Panc1 (cell line): ENCODE results near the gene CKMT1B.
"Not testable (repeated sequence)": the region's sequence is repeated elsewhere in the genome, so short reads cannot be mapped to it uniquely, and the experiment has no call there.

Experiments used
- POLR2AphosphoS5 ChIP-seq: IDR thresholded peaks from 2 replicates; pipeline ENCODE4 v1.6.1; 2012; ENCODE audit warnings: mild to moderate bottlenecking, low read depth, low read length, moderate library complexity
- SIN3A ChIP-seq: IDR thresholded peaks from 2 replicates; pipeline ENCODE4 v1.6.1; 2012; ENCODE audit warnings: low read depth, mild to moderate bottlenecking, low read length, moderate library complexity, borderline replicate concordance; ENCODE audit not compliant: insufficient read depth
- TF ChIP-seq, protein P1 (sequence below): fragments of 450-650 bp; IDR thresholded peaks from 2 replicates; pipeline ENCODE4 v1.5.1; 2017; ENCODE audit warnings: mild to moderate bottlenecking

DNA sequence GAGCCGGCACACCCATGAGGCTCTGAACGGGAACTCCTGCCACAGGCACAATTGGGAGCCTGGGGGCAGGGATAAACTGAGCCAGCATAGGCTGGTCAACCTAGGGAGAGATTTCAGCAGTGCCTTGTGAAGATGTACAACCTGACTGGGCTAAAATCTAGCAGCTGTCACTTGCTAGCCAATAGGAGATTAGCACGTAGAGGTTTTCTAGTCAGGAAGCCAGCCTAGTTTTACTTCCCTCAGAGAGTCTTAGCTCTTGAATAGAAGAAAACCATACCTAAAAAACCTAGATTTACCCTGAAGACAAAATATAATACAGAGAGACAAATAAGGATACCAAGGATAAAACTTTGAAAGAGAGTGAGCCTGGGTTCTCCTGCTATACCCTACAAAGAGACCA, 31.1 kb upstream of the CKMT1B start:
- TF ChIP-seq, protein P1, sequence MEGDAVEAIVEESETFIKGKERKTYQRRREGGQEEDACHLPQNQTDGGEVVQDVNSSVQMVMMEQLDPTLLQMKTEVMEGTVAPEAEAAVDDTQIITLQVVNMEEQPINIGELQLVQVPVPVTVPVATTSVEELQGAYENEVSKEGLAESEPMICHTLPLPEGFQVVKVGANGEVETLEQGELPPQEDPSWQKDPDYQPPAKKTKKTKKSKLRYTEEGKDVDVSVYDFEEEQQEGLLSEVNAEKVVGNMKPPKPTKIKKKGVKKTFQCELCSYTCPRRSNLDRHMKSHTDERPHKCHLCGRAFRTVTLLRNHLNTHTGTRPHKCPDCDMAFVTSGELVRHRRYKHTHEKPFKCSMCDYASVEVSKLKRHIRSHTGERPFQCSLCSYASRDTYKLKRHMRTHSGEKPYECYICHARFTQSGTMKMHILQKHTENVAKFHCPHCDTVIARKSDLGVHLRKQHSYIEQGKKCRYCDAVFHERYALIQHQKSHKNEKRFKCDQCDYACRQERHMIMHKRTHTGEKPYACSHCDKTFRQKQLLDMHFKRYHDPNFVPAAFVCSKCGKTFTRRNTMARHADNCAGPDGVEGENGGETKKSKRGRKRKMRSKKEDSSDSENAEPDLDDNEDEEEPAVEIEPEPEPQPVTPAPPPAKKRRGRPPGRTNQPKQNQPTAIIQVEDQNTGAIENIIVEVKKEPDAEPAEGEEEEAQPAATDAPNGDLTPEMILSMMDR, result not testable (repeated sequence)
- TF ChIP-seq SIN3A, POLR2AphosphoS5: not testable (repeated sequence)
